Neural cell (in vitro differentiated cells): ENCODE results near the gene CYP4F22. TPM values are rescaled to one million over a fixed set of nuclear protein-coding genes. Genes with fewer than 3 reads are reported as not detected.

Experiments
- H2AFZ ChIP-seq: fragments of 200-600, 300-800 bp; sonication (generic), shearing (Covaris generic); 2 replicates; pipeline ENCODE4 v1.6.0; 2014; ENCODE audit warnings: low read depth, mild to moderate bottlenecking, antibody characterized with exemption, low read length, moderate library complexity
- H3F3A ChIP-seq: fragments of 200-600 bp; shearing (Covaris generic); 2 replicates; pipeline ENCODE4 v1.6.1; 2016; ENCODE audit warnings: mild to moderate bottlenecking, moderate library complexity, mixed read lengths, antibody characterized with exemption, low read length; ENCODE audit not compliant: insufficient read depth, poor library complexity, severe bottlenecking
- H3K27ac ChIP-seq: fragments of 200-600, 300-800 bp; sonication (generic), shearing (Covaris generic); 2 replicates; pipeline ENCODE4 v1.5.1; 2014; ENCODE audit warnings: mild to moderate bottlenecking, low read length, moderate library complexity
- H3K27me3 ChIP-seq: fragments of 300-800, 200-600 bp; sonication (generic), shearing (Covaris generic); 2 replicates; pipeline ENCODE4 v1.6.0; 2014; ENCODE audit warnings: mild to moderate bottlenecking, low read depth, low read length, moderate library complexity; ENCODE audit not compliant: insufficient read depth
- H3K36me3 ChIP-seq: fragments of 300-800, 200-600 bp; sonication (generic), shearing (Covaris generic); 2 replicates; pipeline ENCODE4 v1.5.1; 2014; ENCODE audit warnings: mild to moderate bottlenecking, antibody characterized with exemption, low read length, moderate library complexity; ENCODE audit not compliant: insufficient read depth
- H3K4me2 ChIP-seq: fragments of 300-800, 200-600 bp; sonication (generic), shearing (Covaris generic); 2 replicates; pipeline ENCODE4 v1.6.0; 2014; ENCODE audit warnings: mild to moderate bottlenecking, low read length
- H3K4me3 ChIP-seq: fragments of 300-800, 200-600 bp; sonication (generic), shearing (Covaris generic); 2 replicates; pipeline ENCODE4 v1.5.1; 2014; ENCODE audit warnings: mild to moderate bottlenecking, low read length, moderate library complexity
- H3K79me2 ChIP-seq: fragments of 200-600 bp; shearing (Covaris generic); replicated peaks from 2 replicates; pipeline ENCODE4 v1.6.0; 2014; ENCODE audit warnings: mild to moderate bottlenecking, low read length, moderate library complexity; ENCODE audit not compliant: insufficient read depth
- H3K9ac ChIP-seq: fragments of 300-800, 200-600 bp; sonication (generic), shearing (Covaris generic); 2 replicates; pipeline ENCODE4 v1.6.1; 2016; ENCODE audit warnings: mild to moderate bottlenecking, low read length, mixed read lengths
- H3K9me2 ChIP-seq: fragments of 200-600 bp; shearing (Covaris generic); 2 replicates; pipeline ENCODE4 v1.6.1; 2016; ENCODE audit warnings: mild to moderate bottlenecking, low read length, mixed read lengths; ENCODE audit not compliant: insufficient read depth
- H3K9me3 ChIP-seq: fragments of 200-600, 300-800 bp; sonication (generic), shearing (Covaris generic); 2 replicates; pipeline ENCODE4 v1.6.1; 2016; ENCODE audit warnings: mild to moderate bottlenecking, mixed run types, low read length, moderate library complexity, mixed read lengths
- H4K20me1 ChIP-seq: fragments of 200-600 bp; shearing (Covaris generic); 2 replicates; pipeline ENCODE4 v1.6.1; 2016; ENCODE audit warnings: mild to moderate bottlenecking, mixed run types; ENCODE audit not compliant: insufficient read depth
- CTCF ChIP-seq: fragments of 450-650 bp; IDR thresholded peaks from 2 replicates; pipeline ENCODE4 v1.5.1; 2014; ENCODE audit warnings: antibody characterized with exemption, mild to moderate bottlenecking, moderate library complexity; ENCODE audit not compliant: poor library complexity, severe bottlenecking
- EP300 ChIP-seq: fragments of 450-650 bp; conservative IDR thresholded peaks from 2 replicates; pipeline ENCODE4 v1.6.1; 2014; ENCODE audit warnings: antibody characterized with exemption, mild to moderate bottlenecking, moderate library complexity; ENCODE audit not compliant: poor library complexity, severe bottlenecking
- EZH2 ChIP-seq: fragments of 200-600, 300-800 bp; shearing (Covaris generic), sonication (generic); IDR thresholded peaks from 2 replicates; pipeline ENCODE4 v1.6.1; 2014; ENCODE audit warnings: antibody characterized with exemption, low read length, borderline replicate concordance, mild to moderate bottlenecking; ENCODE audit not compliant: insufficient read depth, poor library complexity, severe bottlenecking
- MXI1 ChIP-seq: fragments of 450-650 bp; conservative IDR thresholded peaks from 2 replicates; pipeline ENCODE4 v1.6.1; 2014; ENCODE audit warnings: antibody characterized with exemption, mild to moderate bottlenecking; ENCODE audit not compliant: poor library complexity, severe bottlenecking
- POLR2AphosphoS5 ChIP-seq: IDR thresholded peaks from 2 replicates; pipeline ENCODE4 v1.6.1; 2012
- RAD21 ChIP-seq: fragments of 450-650 bp; conservative IDR thresholded peaks from 2 replicates; pipeline ENCODE4 v1.6.1; 2014; ENCODE audit warnings: antibody characterized with exemption, mild to moderate bottlenecking, moderate library complexity
- REST ChIP-seq: IDR thresholded peaks from 2 replicates; pipeline ENCODE4 v1.6.1; 2012; ENCODE audit warnings: borderline replicate concordance
- SMC3 ChIP-seq: fragments of 450-650 bp; conservative IDR thresholded peaks from 2 replicates; pipeline ENCODE4 v1.6.1; 2014; ENCODE audit warnings: antibody characterized with exemption, mild to moderate bottlenecking, moderate library complexity; ENCODE audit not compliant: poor library complexity
- TAF1 ChIP-seq: IDR thresholded peaks from 2 replicates; pipeline ENCODE4 v1.6.1; 2012; ENCODE audit warnings: low read depth
- polyA plus RNA-seq: library from polyadenylated mRNA; depleted of rRNA; stranded (reverse); fragments of >200 nt; gene quantifications from 2 replicates; pipeline ENCODE4 v1.2.3, GENCODE V29; 2014

The CYP4F22 gene
- polyA plus RNA-seq, 1 donor from 2014 or later = not detected

GRCh38 chr19:15495151-15495550, 13.2 kb upstream of the CYP4F22 start:
- Histone ChIP-seq H3K9me3 (no peaks in the 10 kb centered on the region), H3K27me3 (no peaks in the 10 kb centered on the region), H3K9ac (no peak overlapping the region), H3K4me2 (no peak overlapping the region), H2AFZ (no peak overlapping the region), H3K79me2 (no peaks in the 10 kb centered on the region), H3K9me2 (no peaks in the 10 kb centered on the region), H3F3A (no peaks in the 10 kb centered on the region), H4K20me1 (no peaks in the 10 kb centered on the region), H3K36me3 (no peaks in the 10 kb centered on the region), H3K4me3 (no peak overlapping the region), H3K27ac (no peak overlapping the region)
- no peak for TF ChIP-seq SMC3
- TF ChIP-seq REST = no peak
- no peak for TF ChIP-seq RAD21
- TF ChIP-seq TAF1 = no peak
- no peak for TF ChIP-seq MXI1
- TF ChIP-seq CTCF = no peak
- no peak for TF ChIP-seq EP300
- TF ChIP-seq POLR2AphosphoS5 = no peak
- TF ChIP-seq EZH2 = no peak

- no peak overlapping the region for H3K4me2 ChIP-seq
Observed at GRCh38 chr19:15498156-15498858, 10.0 kb upstream of the CYP4F22 start.

More at GRCh38 chr19:15498156-15498858, 10.0 kb upstream of the CYP4F22 start:
- no peaks in the 10 kb centered on the region for H3K79me2 ChIP-seq
- TF ChIP-seq RAD21 = no peak
- TF ChIP-seq EZH2 = no peak
- no peak for TF ChIP-seq TAF1
- no peak for TF ChIP-seq EP300
- TF ChIP-seq SMC3 = no peak
- no peaks in the 10 kb centered on the region for H3K9me2 ChIP-seq
- H3K9ac ChIP-seq = no peak overlapping the region
- no peaks in the 10 kb centered on the region for H3K9me3 ChIP-seq
- no peaks in the 10 kb centered on the region for H3K36me3 ChIP-seq
- no peak overlapping the region for H3K4me3 ChIP-seq
- H3F3A ChIP-seq = no peaks in the 10 kb centered on the region
- no peaks in the 10 kb centered on the region for H3K27me3 ChIP-seq
- no peak overlapping the region for H2AFZ ChIP-seq
- H4K20me1 ChIP-seq = no peaks in the 10 kb centered on the region
- no peak overlapping the region for H3K27ac ChIP-seq
